CD4-positive, CD25-positive, alpha-beta regulatory T cell (primary cell): ENCODE measurements around the gene MAPK1. TPM values are rescaled to one million over a fixed set of nuclear protein-coding genes. Genes with fewer than 3 reads are reported as not detected.

ENCODE experiments used
- polyA plus RNA-seq, 4 donors: library from polyadenylated mRNA; unstranded; fragments of 300-500 nt; fragmentation: Illumina TruSeq; gene quantifications; one replicate each; pipeline ENCODE4 v1.2.3, GENCODE V29; 2021
- total RNA-seq: library from RNA; stranded (reverse); gene quantifications from one replicate; pipeline ENCODE4 v1.2.3, GENCODE V29; 2022

The MAPK1 gene
- total and polyA plus RNA-seq, 5 donors from 2014 or later = 46.5 to 88.0 (median 75.3) TPM

Other genes starting within 250 kb of the MAPK1 start
- gene YDJC, start 237.6 kb downstream of the MAPK1 start, total RNA-seq = 34.4 TPM
- 10 to 100 TPM; 55.0 to 70.0 (median 55.6) TPM for gene YDJC, start 237.6 kb downstream of the MAPK1 start, polyA plus RNA-seq
- not detected for gene CCDC116, start 234.9 kb downstream of the MAPK1 start, total RNA-seq
- gene CCDC116, start 234.9 kb downstream of the MAPK1 start, polyA plus RNA-seq = not detected
- gene SDF2L1, start 225.3 kb downstream of the MAPK1 start, total RNA-seq = 29.9 TPM
- gene SDF2L1, start 225.3 kb downstream of the MAPK1 start, polyA plus RNA-seq = 10 to 100 TPM; 65.4 to 89.3 (median 75.5) TPM
- 83.0 TPM for gene PPIL2, start 201.6 kb downstream of the MAPK1 start, total RNA-seq
- 10 to 100 TPM; 24.3 to 29.3 (median 27.0) TPM for gene PPIL2, start 201.6 kb downstream of the MAPK1 start, polyA plus RNA-seq
- gene YPEL1, start 131.9 kb downstream of the MAPK1 start, total RNA-seq = 8.9 TPM
- gene YPEL1, start 131.9 kb downstream of the MAPK1 start, polyA plus RNA-seq = 10 to 100 TPM in 2 of 4 donors, 1 to 10 TPM in 2; 5.4 to 20.1 (median 11.3) TPM
- gene PPM1F, start 85.2 kb upstream of the MAPK1 start, total RNA-seq = 19.6 TPM
- 1 to 10 TPM; 5.6 to 8.7 (median 6.6) TPM for gene PPM1F, start 85.2 kb upstream of the MAPK1 start, polyA plus RNA-seq
- gene TOP3B, start 115.1 kb upstream of the MAPK1 start, total RNA-seq = 56.7 TPM
- gene TOP3B, start 115.1 kb upstream of the MAPK1 start, polyA plus RNA-seq = 10 to 100 TPM; 13.1 to 17.4 (median 14.3) TPM